Tibial nerve (tissue), 4 donors: ENCODE results near the gene CACNA1G. TPM values are rescaled to one million over a fixed set of nuclear protein-coding genes. Genes with fewer than 3 reads are reported as not detected.
A peak's percentile ranks its signal among the peaks of the same experiment; 100 is the strongest.

Source experiments
- DNase-seq, 2 donors: peaks; one replicate each; pipeline ENCODE4 v3.0.0-alpha.2; 2019; ENCODE audit warnings: low spot score in 2 of 2
- H3K27ac ChIP-seq, 4 donors: fragments of 200-600 bp; sonication (generic) in 3 of 4; one replicate each; pipeline ENCODE4 v1.5.1; 2017 to 2019; ENCODE audit warnings: mild to moderate bottlenecking in 1 of 4
- H3K27me3 ChIP-seq, 2 donors: fragments of 200-600 bp; sonication (generic) in 1 of 2; one replicate each; pipeline versions ENCODE4 v1.5.1 to v1.6.0; 2017 to 2019
- H3K36me3 ChIP-seq, 3 donors: fragments of 200-600 bp; sonication (generic); one replicate each; pipeline ENCODE4 v1.5.1; 2018 to 2019
- H3K4me1 ChIP-seq, 4 donors: fragments of 200-600 bp; sonication (generic) in 3 of 4; one replicate each; pipeline ENCODE4 v1.5.1; 2017 to 2019
- H3K4me3 ChIP-seq, 4 donors: fragments of 200-600 bp; sonication (generic) in 3 of 4; one replicate each; pipeline ENCODE4 v1.5.1; 2017 to 2019; ENCODE audit warnings: mild to moderate bottlenecking in 1 of 4, moderate library complexity in 1 of 4
- H3K9me3 ChIP-seq, 4 donors: fragments of 200-600 bp; sonication (generic) in 3 of 4; one replicate each; pipeline ENCODE4 v1.5.1; 2017 to 2019
- CTCF ChIP-seq, 5 experiments: fragments of 200-600 bp in 3 of 5; fragments of 450-650 bp in 2 of 5; sonication (generic) in 3 of 5; IDR thresholded peaks; one replicate each; pipeline ENCODE4 v1.5.1; 2016 to 2019; ENCODE audit warnings: antibody characterized with exemption in 5 of 5, mild to moderate bottlenecking in 3 of 5, moderate library complexity in 2 of 5
- EP300 ChIP-seq, 2 donors: sonication (generic); formaldehyde crosslinking; IDR thresholded peaks; one replicate each; pipeline ENCODE4 v1.6.1; 2017; ENCODE audit warnings: antibody characterized with exemption in 2 of 2, mild to moderate bottlenecking in 1 of 2
- POLR2A ChIP-seq, 2 donors: fragments of 450-650 bp; IDR thresholded peaks; one replicate each; pipeline ENCODE4 v1.6.1; 2017; ENCODE audit warnings: antibody characterized with exemption in 2 of 2, mild to moderate bottlenecking in 2 of 2, moderate library complexity in 2 of 2
- WGBS, 2 donors: methylation state at CpG; one replicate each; pipeline ENCODE4 v1.1.5; 2018; 5-methylcytosine and 5-hydroxymethylcytosine counted together
- total RNA-seq, 4 donors: library from RNA; depleted of rRNA; stranded (reverse); fragments of >200 nt; gene quantifications; one replicate each; pipeline ENCODE4 v1.1.0, GENCODE V29; 2016

The CACNA1G gene
- total RNA-seq, 4 donors from 2014 or later, result 0.21 to 2.2 TPM; not detected in 2

DNA sequence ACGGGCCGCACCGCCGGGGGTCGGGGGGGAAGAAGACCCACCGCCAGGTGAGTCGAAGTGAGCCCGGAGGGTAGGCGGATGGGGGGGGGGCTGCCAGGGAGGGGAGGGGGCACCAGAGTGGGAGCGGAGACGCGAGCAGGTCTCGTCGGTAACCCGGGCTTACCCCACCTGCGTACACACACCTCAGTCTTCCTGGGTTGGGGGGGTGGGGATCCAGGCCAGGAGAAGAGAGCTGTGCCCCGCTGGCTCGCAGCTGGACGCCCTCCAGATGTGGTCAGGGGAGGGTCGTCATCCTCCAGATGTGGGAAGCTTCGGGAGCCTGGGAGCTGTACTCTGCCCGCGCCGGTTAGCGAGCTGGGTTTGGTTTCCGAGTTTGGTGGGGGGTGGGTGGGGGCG lies 1.2 kb downstream of the CACNA1G start:
- TF ChIP-seq POLR2A (IDR thresholded peaks at IDR 0.05), result no peak
- no peak for TF ChIP-seq CTCF (IDR thresholded peaks at IDR 0.05)
- no peak for TF ChIP-seq EP300 (IDR thresholded peaks at IDR 0.05)
- Histone ChIP-seq H3K27ac (no peak overlapping the region), H3K9me3 (no peaks in the 10 kb centered on the region), H3K36me3 (no peaks in the 10 kb centered on the region), H3K4me3 (no peak overlapping the region), H3K4me1 (peaks cover 0 to 70% (median 37%) of the 10 kb centered on the region in 4 donors), H3K27me3 (peaks cover 3 to 72% of the 10 kb centered on the region in 2 donors)
- 0 to 2% methylated on average over 6 to 13 of the region's 27 CpGs for WGBS, 2 donors
- no peak for DNase-seq

DNA sequence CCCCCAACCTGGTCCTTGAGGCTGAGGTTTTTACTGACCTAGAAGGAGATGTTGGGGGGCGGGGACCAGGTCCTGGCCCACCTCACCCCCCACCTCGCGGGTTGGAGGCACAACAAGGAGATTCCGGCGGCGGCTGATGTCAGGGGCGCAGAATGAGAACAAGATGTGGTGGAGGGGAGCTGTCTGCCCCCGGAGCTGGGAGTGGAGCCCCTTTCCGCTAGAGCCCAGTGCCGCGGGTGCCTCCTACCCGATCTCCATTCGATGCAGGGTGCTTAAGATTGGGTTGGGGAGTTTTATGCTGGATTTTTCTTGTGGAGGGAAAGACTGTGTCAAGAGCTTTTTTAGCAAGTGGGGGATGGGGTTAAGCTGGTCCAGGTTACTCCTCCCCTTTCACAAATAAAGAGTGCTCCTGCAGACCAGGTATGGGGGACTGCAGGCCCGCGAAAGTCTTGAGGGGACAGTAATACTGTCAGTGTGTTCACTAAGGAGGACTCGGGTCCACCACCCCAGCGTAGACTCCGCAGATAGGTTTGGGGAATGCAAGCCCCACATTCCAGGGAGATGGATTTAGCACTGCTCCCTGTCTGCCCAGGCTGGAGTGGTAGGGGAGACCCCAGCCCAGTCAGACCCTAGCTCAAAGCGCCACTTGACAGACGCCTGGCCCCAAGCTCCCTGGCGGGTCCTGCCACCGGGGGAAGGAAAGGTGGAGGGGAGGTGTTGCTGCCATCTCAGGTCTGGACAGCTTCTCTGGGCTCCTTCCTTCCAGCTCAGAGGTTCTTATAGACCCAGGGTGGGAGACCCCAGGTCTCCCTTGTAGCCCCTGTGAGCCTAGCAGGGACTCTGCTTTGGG lies 2.0 kb downstream of the CACNA1G start:
- no peaks in the 10 kb centered on the region for H3K9me3 ChIP-seq
- H3K27ac ChIP-seq, result no peak overlapping the region
- H3K4me1 ChIP-seq, result peaks cover 0 to 70% (median 37%) of the 10 kb centered on the region in 4 donors
- peaks cover 3 to 75% of the 10 kb centered on the region in 2 donors for H3K27me3 ChIP-seq
- DNase-seq, result no peak
- no peaks in the 10 kb centered on the region for H3K36me3 ChIP-seq
- WGBS, 2 donors, result 21 to 27% methylated on average over 19 to 22 of the region's 22 CpGs
- no peak overlapping the region for H3K4me3 ChIP-seq
- no peak for TF ChIP-seq CTCF (IDR thresholded peaks at IDR 0.05)
- no peak for TF ChIP-seq POLR2A (IDR thresholded peaks at IDR 0.05)
- no peak for TF ChIP-seq EP300 (IDR thresholded peaks at IDR 0.05)

- Histone ChIP-seq H3K27ac (no peak overlapping the region), H3K27me3 (peaks cover 3 to 75% of the 10 kb centered on the region in 2 donors), H3K4me1 (peaks cover 0 to 70% (median 37%) of the 10 kb centered on the region in 4 donors), H3K9me3 (no peaks in the 10 kb centered on the region), H3K4me3 (no peak overlapping the region), H3K36me3 (no peaks in the 10 kb centered on the region)
- no peak for DNase-seq
- 54 to 61% methylated on average over 4 of the region's 4 CpGs for WGBS, 2 donors
- TF ChIP-seq EP300 (IDR thresholded peaks at IDR 0.05) (no peak), POLR2A (IDR thresholded peaks at IDR 0.05) (no peak), CTCF (IDR thresholded peaks at IDR 0.05) (no peak)
Measured at GRCh38 chr17:50563092-50563511, 2.6 kb downstream of the CACNA1G start.

DNA sequence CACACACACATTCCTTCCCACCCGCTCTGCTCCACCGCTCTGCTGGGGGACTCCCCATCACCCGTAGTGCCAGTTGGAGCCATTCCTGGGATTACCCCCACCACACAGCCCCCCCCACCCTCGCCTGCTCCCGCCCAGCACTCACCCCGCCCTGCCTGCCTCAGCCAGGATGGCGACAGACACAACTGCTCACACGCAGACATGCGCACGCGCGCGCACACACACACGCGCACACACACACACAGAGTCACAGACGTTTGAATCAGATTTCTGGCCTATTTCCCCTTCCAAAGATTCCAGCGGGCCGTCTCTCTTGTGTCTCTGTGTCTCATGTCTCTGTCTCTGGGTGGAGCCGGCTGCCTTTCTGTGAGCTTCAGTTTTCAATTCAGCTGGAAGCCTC lies 4.4 kb downstream of the CACNA1G start:
- Histone ChIP-seq H3K36me3 (no peaks in the 10 kb centered on the region), H3K9me3 (no peaks in the 10 kb centered on the region), H3K4me1 (peaks cover 0 to 54% (median 28%) of the 10 kb centered on the region in 4 donors), H3K27me3 (peaks cover 3 to 64% of the 10 kb centered on the region in 2 donors), H3K4me3 (peak overlapping the region in 2 of 4 donors; percentile 3 to 18), H3K27ac (no peak overlapping the region)
- DNase-seq, result peak; percentile 50 to 66
- TF ChIP-seq EP300 (IDR thresholded peaks at IDR 0.05) (no peak), CTCF (IDR thresholded peaks at IDR 0.05) (no peak), POLR2A (IDR thresholded peaks at IDR 0.05) (no peak)
- WGBS, 2 donors, result 9 to 11% methylated on average over 19 of the region's 19 CpGs
